Mucosa of descending colon (tissue), 3 donors: ENCODE measurements around the gene EPSTI1. TPM values are rescaled to one million over a fixed set of nuclear protein-coding genes. Genes with fewer than 3 reads are reported as not detected.

Experiments
- ATAC-seq: fragments of 200-7000 bp; cut with Tn5 transposase; one replicate; pipeline ENCODE4 v1.9.1; 2020; ENCODE audit warnings: mild to moderate bottlenecking, moderate library complexity
- DNase-seq, 3 donors: peaks; one replicate each; pipeline ENCODE4 v3.0.0-alpha.2; 2020
- H3K36me3 ChIP-seq: fragments of 200-600 bp; one replicate; pipeline ENCODE4 v1.8.0; 2021; ENCODE audit warnings: low read depth, mild to moderate bottlenecking
- H3K4me1 ChIP-seq: fragments of 200-600 bp; one replicate; pipeline ENCODE4 v1.8.0; 2021; ENCODE audit warnings: low read depth, mild to moderate bottlenecking
- H3K4me3 ChIP-seq: fragments of 200-600 bp; one replicate; pipeline ENCODE4 v1.8.0; 2021; ENCODE audit warnings: mild to moderate bottlenecking
- H3K9me3 ChIP-seq: fragments of 200-600 bp; one replicate; pipeline ENCODE4 v1.8.0; 2021; ENCODE audit warnings: mild to moderate bottlenecking
- CTCF ChIP-seq: fragments of 200-600 bp; IDR thresholded peaks from one replicate; pipeline ENCODE4 v1.8.0; 2022; ENCODE audit warnings: antibody characterized with exemption, mild to moderate bottlenecking
- intact Hi-C, 2 donors: fragments of 100-400 bp; cut with DNase I in 1 of 2; cut with micrococcal nuclease in 1 of 2; formaldehyde crosslinking; loops; one replicate each; pipeline versions ENCODE4 v1.11.0 to v1.11.1; 2022; cut with DNase I, micrococcal nuclease
- total RNA-seq, 3 donors: library from RNA; stranded (reverse); fragmentation: NEBNext Ultra II Directional in 2 of 3; extraction: Animal tissue kit (Norgen Biotek cat#: 25700) in 2 of 3; gene quantifications; one replicate each; pipeline versions ENCODE4 v1.2.1 to v1.2.4, GENCODE V29; 2021 to 2023
- donor health status: DM: no; HTN: no; CAD: no; lungs with moderate emphysema.
- donor health status: DM: no; HTN: no; CAD: no.
- donor health status: DM: no; HTN: yes; CAD: no.

EPSTI1 gene
- total RNA-seq, 3 donors from 2014 or later, result 12.1 to 26.9 (median 19.1) TPM

GRCh38 chr13:42985312-42986175 lies 6.5 kb downstream of the EPSTI1 start:
- peak; percentile 71 to 91 (median 78) for DNase-seq
- Histone ChIP-seq H3K36me3 (no peaks in the 10 kb centered on the region), H3K4me1 (peaks cover 19% of the 10 kb centered on the region), H3K4me3 (no peak overlapping the region), H3K9me3 (no peaks in the 10 kb centered on the region)
- intact Hi-C loops, result loop anchor here in 1 of 2 donors (10.0 kb wide), 1 partner anchor 889 kb away; the partner anchor contains the start of genes CCDC122 and LACC1
- no peak for TF ChIP-seq CTCF
- peak; percentile 93 for ATAC-seq

DNA sequence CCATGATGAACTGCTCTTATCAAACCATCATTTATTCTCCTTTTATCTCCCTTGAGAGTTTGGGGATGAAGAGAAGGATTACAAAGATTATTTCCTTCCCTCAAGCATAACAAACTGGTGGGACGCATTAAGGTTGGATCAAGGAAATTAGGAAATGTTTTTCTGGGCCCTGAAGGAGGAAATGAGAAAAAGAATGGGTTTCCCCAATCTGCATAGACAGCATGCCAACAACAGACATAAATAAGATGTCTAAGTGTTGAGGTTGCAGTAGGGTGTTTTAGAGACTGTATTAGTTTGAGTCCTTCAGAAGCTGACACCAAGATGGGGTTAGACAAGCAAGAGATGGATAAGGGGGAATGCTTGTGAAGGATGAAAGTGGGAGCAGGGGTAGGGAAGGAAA lies 7.3 kb downstream of the EPSTI1 start:
- ATAC-seq (no peak), DNase-seq (no peak)
- TF ChIP-seq CTCF, result no peak
- intact Hi-C loops, result loop anchor here in 1 of 2 donors (10.0 kb wide), 1 partner anchor 890 kb away; the partner anchor contains the start of genes CCDC122 and LACC1
- Histone ChIP-seq H3K36me3 (no peaks in the 10 kb centered on the region), H3K4me1 (peaks cover 11% of the 10 kb centered on the region), H3K9me3 (no peaks in the 10 kb centered on the region), H3K4me3 (no peak overlapping the region)

DNA sequence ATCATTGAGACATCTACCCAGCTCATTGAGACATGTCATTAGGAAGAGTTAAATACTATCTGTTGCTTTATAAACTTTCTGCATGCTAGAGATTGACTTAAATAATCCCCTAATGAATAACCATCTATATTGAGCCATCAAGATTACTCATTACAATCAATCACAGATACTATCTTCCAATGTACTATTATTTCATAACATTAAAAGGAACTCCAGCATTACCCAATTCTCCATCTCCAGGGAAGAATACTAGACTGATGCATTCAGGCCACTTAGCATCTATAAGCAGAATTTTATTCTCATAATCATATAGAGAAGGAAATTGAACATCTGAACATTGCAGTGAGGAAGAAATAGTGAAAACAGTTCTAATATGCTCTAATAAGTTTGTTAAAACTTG lies 8.0 kb downstream of the EPSTI1 start:
- ATAC-seq (no peak), DNase-seq (no peak)
- intact Hi-C loops, result loop anchor here in 1 of 2 donors (10.0 kb wide), 1 partner anchor 891 kb away; the partner anchor contains the start of genes CCDC122 and LACC1
- peaks cover 11% of the 10 kb centered on the region for H3K4me1 ChIP-seq
- no peaks in the 10 kb centered on the region for H3K9me3 ChIP-seq
- TF ChIP-seq CTCF, result no peak
- H3K36me3 ChIP-seq, result no peaks in the 10 kb centered on the region
- no peak overlapping the region for H3K4me3 ChIP-seq

DNA sequence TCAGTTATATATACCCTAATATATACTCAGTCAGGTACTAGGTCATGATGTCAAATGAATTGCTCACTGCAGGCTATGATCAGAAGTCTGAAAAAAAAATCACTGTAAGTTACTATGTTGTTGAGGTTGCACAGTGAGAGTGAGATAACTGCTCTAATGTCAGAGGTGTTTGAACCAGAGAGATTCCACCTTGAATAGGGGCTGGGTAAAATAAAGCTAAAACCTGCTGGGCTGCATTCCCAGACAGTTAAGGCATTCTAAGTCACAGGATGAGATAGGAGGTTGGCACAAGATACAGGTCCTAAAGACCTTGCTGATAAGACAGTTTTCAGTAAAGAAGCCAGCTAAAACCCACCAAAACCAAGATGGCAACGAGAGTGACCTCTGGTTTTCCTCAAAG lies 10.2 kb downstream of the EPSTI1 start:
- Histone ChIP-seq H3K9me3 (no peaks in the 10 kb centered on the region), H3K36me3 (no peaks in the 10 kb centered on the region), H3K4me1 (peaks cover 11% of the 10 kb centered on the region), H3K4me3 (no peak overlapping the region)
- DNase-seq (peak in 1 of 3 donors; percentile 50), ATAC-seq (no peak)
- intact Hi-C loops, result loop anchor here in 1 of 2 donors (10.0 kb wide), 1 partner anchor 893 kb away; the partner anchor contains the start of genes CCDC122 and LACC1
- no peak for TF ChIP-seq CTCF

DNA sequence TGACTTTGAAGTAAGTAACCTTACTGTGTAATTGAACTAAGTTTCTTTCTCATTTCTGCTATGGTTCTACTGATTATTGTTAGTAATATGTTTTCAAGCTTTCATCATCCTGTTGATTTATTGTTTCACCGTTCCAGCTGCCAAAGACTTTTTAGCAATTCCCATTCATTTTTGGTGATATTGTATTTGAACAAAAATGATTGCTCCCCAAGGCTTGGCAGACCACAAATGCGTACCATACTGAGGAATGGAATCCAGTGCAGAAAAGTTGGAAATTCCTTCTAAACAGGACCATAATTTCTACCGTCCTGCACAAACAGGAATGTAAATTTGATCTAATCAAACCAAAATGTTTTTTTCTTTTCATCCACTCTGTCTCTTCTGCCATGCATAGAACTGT lies 10.7 kb downstream of the EPSTI1 start:
- ATAC-seq (no peak), DNase-seq (no peak)
- TF ChIP-seq CTCF, result no peak
- Histone ChIP-seq H3K36me3 (no peaks in the 10 kb centered on the region), H3K9me3 (no peaks in the 10 kb centered on the region), H3K4me3 (no peak overlapping the region), H3K4me1 (peaks cover 11% of the 10 kb centered on the region)
- intact Hi-C loops, result loop anchor here in 1 of 2 donors (10.0 kb wide), 1 partner anchor 893 kb away; the partner anchor contains the start of genes CCDC122 and LACC1
